Stimulated activated CD4-positive, alpha-beta T cell treated with anti-CD3 and anti-CD28 coated beads, Interleukin-12 subunit alpha, Interleukin-12 subunit beta, amount 100 ng/mL, for 24 hours (primary cell): Measurements from ENCODE around the gene PPP2R2C.

Source experiments
- DNase-seq, 2 experiments: peaks; one replicate each; pipeline ENCODE4 v3.0.0-alpha.2; 2020; ENCODE audit warnings: low read depth in 2 of 2

Gene PPP2R2C

GRCh38 chr4:6404611-6405396, 67.6 kb downstream of the PPP2R2C start:
- DNase-seq = no peak

- DNase-seq = no peak
These were observed 69.1 kb downstream of the PPP2R2C start for GRCh38 chr4:6403400-6403685.

GRCh38 chr4:6402566-6403399, 69.6 kb downstream of the PPP2R2C start:
- no peak for DNase-seq

- no peak for DNase-seq
These were observed 70.6 kb downstream of the PPP2R2C start for GRCh38 chr4:6401797-6402196.

GRCh38 chr4:6396696-6397236, 75.6 kb downstream of the PPP2R2C start:
- no peak for DNase-seq

GRCh38 chr4:6395466-6396228, 76.8 kb downstream of the PPP2R2C start:
- no peak for DNase-seq

- no peak for DNase-seq
These were observed 77.7 kb downstream of the PPP2R2C start for GRCh38 chr4:6394671-6395081.

GRCh38 chr4:6393544-6394475, 78.6 kb downstream of the PPP2R2C start:
- DNase-seq = no peak

GRCh38 chr4:6393066-6393465, 79.3 kb downstream of the PPP2R2C start:
- no peak for DNase-seq

- DNase-seq = no peak
These were observed 80.0 kb downstream of the PPP2R2C start for GRCh38 chr4:6392407-6392806.

- no peak for DNase-seq
These were observed 80.6 kb downstream of the PPP2R2C start for GRCh38 chr4:6391852-6392188.

- DNase-seq = no peak
These were observed 81.1 kb downstream of the PPP2R2C start for GRCh38 chr4:6391186-6391851.

- no peak for DNase-seq
These were observed 82.1 kb downstream of the PPP2R2C start for GRCh38 chr4:6390356-6390755.

- DNase-seq = no peak
These were observed 83.1 kb downstream of the PPP2R2C start for GRCh38 chr4:6389142-6389825.

- no peak for DNase-seq
These were observed 83.7 kb downstream of the PPP2R2C start for GRCh38 chr4:6388713-6389112.

GRCh38 chr4:6387946-6388345, 84.5 kb downstream of the PPP2R2C start:
- no peak for DNase-seq

- no peak for DNase-seq
These were observed 86.3 kb downstream of the PPP2R2C start for GRCh38 chr4:6386091-6386490.

- DNase-seq = no peak
These were observed 87.1 kb downstream of the PPP2R2C start for GRCh38 chr4:6385288-6385687.

- DNase-seq = no peak
These were observed 87.9 kb downstream of the PPP2R2C start for GRCh38 chr4:6384541-6384940.

GRCh38 chr4:6383929-6384328, 88.5 kb downstream of the PPP2R2C start:
- DNase-seq = no peak
